ENCODE results near the gene ITIH5.
"Not testable (repeated sequence)": the region's sequence is repeated elsewhere in the genome, so short reads cannot be mapped to it uniquely, and the experiment has no call there.

ITIH5 gene

DNA sequence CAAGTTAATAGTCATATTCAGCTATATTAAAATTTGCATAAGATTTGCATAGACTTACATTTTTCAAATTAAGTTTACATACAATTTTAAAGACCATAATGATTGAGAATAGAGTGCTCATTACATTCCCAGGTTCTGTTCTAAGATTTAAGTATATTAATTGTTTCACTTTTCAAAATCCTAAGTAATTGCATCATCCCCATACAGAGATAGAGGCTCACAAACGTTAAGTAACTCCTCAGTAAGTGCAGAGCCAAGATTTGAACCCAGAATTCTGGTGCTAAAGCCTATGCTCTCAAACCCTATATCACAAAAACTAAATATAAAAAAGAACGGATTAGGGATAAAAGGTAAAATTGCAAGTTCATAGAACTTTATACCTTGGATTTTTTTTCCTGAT, 2.1 kb downstream of the ITIH5 start:
- TF ChIP-seq, protein P1, sequence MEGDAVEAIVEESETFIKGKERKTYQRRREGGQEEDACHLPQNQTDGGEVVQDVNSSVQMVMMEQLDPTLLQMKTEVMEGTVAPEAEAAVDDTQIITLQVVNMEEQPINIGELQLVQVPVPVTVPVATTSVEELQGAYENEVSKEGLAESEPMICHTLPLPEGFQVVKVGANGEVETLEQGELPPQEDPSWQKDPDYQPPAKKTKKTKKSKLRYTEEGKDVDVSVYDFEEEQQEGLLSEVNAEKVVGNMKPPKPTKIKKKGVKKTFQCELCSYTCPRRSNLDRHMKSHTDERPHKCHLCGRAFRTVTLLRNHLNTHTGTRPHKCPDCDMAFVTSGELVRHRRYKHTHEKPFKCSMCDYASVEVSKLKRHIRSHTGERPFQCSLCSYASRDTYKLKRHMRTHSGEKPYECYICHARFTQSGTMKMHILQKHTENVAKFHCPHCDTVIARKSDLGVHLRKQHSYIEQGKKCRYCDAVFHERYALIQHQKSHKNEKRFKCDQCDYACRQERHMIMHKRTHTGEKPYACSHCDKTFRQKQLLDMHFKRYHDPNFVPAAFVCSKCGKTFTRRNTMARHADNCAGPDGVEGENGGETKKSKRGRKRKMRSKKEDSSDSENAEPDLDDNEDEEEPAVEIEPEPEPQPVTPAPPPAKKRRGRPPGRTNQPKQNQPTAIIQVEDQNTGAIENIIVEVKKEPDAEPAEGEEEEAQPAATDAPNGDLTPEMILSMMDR (conservative IDR thresholded peaks at IDR 0.05; ENCODE audit: low read depth, low read length) = no peak
- H3K4me3 ChIP-seq (ENCODE audit: low read length) = no peak overlapping the region
- DNase-seq (ENCODE audit: low read depth) = no peak

DNA sequence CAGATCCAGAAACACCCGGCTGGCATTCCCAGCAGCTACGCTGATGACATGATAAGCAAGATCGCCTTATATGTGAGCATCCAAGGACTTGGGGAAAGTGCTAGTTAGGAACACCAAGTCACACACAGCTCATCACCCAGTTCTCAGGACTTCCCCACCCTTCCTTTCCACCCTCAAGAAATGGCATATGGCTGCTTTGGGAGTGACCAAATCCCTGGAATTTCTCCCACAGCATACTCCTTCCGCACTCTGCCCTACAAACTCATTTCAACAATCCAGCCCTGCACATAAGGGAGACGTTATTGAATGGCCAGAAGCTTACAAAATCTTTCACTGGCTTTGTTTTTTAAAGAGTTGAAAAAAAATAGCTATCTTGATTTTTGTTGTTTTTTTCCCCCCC, 4.2 kb downstream of the ITIH5 start:
- TF ChIP-seq, protein P1 (conservative IDR thresholded peaks at IDR 0.05; ENCODE audit: low read depth, low read length) = no peak
- H3K4me3 ChIP-seq (ENCODE audit: low read length) = no peak overlapping the region
- DNase-seq (ENCODE audit: low read depth) = no peak

DNA sequence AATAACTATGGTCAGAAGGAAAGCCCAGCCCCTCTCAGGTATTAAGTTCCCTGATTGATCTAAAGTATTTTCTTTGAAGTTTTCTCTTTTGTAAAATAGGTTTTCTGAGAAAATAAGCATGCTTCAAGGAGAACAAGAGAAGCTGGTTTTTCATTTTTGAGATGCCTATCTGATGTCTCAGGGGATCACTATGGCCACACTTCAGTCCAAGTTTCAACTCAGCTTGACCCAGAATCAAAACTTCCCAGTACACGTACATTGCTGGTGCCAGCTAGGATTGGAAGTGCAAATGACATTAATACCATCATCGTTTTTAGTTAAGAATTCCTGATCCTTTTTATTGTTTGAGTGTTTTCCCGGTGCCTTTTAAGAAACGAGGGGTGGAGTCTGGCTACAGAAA, 7.2 kb downstream of the ITIH5 start:
- DNase-seq (ENCODE audit: low read depth) = peak; percentile 62
- TF ChIP-seq, protein P1 (conservative IDR thresholded peaks at IDR 0.05; ENCODE audit: low read depth, low read length) = no peak
- no peak overlapping the region for H3K4me3 ChIP-seq (ENCODE audit: low read length)

DNA sequence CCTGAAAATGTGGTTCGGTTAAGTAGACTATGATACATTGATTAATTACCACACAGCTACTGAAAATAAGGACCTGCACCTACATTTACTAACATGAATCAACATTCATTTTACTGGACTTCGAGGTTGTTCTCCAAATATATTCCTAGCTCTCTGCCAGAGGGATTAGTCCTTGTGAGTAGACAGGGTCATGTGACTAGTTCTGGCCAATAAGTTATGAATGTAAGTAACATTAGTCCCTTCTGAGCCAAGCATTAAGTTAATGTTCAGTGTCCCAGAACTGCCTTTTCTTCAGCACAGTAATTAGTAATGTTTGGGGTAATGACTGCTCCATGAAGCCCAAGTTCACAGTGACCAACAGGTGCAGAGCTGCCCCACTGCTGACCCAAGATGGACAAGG, 9.2 kb downstream of the ITIH5 start:
- H3K4me3 ChIP-seq (ENCODE audit: low read length) = no peak overlapping the region

DNA sequence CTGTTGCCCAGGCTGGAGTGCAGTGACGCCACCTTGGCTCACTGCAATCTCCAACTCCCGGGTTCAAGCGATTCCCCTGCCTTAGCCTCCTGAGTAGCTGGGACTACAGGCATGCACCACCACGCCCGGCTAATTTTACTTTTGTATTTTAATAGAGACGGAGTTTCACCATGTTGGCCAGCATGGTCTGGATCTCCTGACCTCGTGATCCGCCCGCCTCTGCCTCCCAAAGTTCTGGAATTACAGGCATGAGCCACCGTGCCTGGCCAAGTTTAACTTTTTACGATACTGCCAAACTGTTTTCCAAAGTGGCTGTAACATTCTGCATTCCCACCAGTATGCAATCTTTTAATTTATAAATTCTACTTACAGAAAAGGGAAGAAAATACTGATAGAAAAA, 9.7 kb downstream of the ITIH5 start:
- not testable (repeated sequence) for DNase-seq (ENCODE audit: low read depth); H3K4me3 ChIP-seq (ENCODE audit: low read length)

More for the DNA sequence above, 9.2 kb downstream of the ITIH5 start:
- DNase-seq (ENCODE audit: low read depth) = no peak
- TF ChIP-seq, protein P1 (conservative IDR thresholded peaks at IDR 0.05; ENCODE audit: low read depth, low read length) = no peak

DNA sequence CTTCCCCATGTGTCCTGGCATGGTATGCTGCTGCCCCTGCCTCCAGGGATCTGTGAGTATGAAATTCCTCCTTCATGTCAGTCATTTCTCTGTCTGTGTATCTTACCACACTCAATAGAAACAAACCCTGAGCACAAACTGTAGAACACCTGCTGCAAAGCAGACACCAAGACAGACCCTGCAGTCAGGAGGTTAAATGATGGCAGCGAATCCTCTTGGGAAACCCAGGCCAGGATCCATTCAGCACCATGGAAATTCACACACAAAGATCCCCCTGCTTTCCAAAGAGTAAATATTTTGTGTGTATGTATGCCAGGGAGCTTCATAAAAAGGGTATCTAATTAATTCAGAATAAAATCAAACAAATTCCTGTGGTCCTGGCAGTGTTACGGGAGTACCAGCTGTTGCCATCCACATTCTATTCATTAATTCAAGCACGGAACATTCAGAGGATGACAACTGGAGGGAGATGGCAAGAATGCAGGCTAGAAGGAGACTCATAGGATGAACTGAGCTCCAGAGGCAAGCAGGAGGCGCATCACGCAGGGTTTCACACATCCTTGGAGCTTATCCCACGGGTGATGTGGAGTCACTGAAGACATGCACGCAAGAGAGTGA, 14.8 kb downstream of the ITIH5 start:
- TF ChIP-seq, protein P1 (conservative IDR thresholded peaks at IDR 0.05; ENCODE audit: low read depth, low read length) = no peak

DNA sequence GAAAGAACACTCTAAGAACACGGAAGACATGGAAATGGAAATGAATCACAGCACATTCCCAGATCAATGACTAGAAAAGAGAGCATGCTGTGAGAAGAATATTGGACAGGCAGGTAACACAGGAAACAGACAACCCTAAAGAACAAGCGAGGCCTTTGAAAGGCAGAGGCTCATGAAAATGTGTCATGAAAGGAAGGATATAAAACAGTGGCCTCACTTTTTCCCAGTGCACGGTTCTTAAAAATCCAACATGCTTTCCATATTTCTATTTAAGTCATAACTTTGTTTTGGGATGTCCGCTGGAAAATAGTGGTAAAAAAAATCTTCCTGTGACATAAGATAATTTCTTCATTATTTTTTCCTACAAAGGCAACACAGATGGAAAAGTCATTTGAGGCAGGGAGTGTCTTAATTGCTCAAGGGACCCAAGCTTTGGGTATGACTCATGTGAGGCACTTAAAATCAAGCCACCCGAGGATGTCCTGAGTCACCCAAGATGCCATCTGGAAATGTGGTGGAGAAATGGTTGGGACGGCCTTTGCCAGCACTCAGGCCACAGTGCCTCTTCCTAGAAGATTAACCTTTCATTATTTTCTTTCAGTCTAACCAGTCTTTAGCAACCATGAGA, 17.0 kb downstream of the ITIH5 start:
- TF ChIP-seq, protein P1 (conservative IDR thresholded peaks at IDR 0.05; ENCODE audit: low read depth, low read length) = no peak
- no peak overlapping the region for H3K4me3 ChIP-seq (ENCODE audit: low read length)
- DNase-seq (ENCODE audit: low read depth) = no peak

More for the DNA sequence above, 14.8 kb downstream of the ITIH5 start:
- no peak for DNase-seq (ENCODE audit: low read depth)
- H3K4me3 ChIP-seq (ENCODE audit: low read length) = no peak overlapping the region
